GM12892 (cell line): ENCODE results near the gene SMNDC1.

Source experiments
- POLR2A ChIP-seq: IDR thresholded peaks from 2 replicates; pipeline ENCODE4 v1.6.1; 2011; ENCODE audit warnings: low read depth, low read length, control low read depth
- POLR2AphosphoS5 ChIP-seq: IDR thresholded peaks from 2 replicates; pipeline ENCODE4 v1.6.1; 2011; ENCODE audit warnings: low read depth, low read length, control low read depth
- TAF1 ChIP-seq: IDR thresholded peaks from 2 replicates; pipeline ENCODE4 v1.6.1; 2011; ENCODE audit warnings: low read depth, mild to moderate bottlenecking, control low read depth, low read length, borderline replicate concordance

DNA sequence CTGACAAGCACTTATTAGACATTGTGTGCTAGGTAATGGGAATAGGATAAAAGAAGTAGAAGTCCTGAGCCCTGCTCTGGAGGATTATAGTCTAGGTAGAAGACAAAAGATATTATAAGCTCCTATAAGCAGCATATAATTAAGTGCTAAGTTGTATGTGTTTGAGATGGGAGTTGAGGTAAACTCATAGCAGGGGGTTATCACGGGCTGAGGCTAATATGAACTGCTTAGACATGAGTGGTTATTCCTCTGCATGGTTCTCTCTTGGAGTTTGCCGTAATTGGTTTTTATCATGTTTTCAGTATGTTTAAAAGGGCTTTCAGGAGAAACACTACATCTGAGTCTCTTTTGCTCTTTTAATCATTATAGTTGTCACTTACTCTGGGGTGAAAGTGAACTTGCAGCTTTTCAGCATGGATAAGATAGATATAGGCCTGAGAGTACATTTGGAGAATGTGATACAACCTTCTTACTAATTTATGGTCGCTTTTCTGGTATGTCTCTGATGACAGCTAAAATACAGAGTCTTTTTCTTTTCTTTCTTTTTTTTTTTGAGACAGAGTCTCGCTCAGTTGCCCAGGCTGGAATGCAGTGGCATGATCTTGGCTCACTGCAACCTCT is 39.0 kb downstream of the SMNDC1 start:
- TF ChIP-seq TAF1 (no peak), POLR2A (no peak), POLR2AphosphoS5 (no peak)
